Measurements from ENCODE around the gene HP1BP3.

HP1BP3 gene

DNA sequence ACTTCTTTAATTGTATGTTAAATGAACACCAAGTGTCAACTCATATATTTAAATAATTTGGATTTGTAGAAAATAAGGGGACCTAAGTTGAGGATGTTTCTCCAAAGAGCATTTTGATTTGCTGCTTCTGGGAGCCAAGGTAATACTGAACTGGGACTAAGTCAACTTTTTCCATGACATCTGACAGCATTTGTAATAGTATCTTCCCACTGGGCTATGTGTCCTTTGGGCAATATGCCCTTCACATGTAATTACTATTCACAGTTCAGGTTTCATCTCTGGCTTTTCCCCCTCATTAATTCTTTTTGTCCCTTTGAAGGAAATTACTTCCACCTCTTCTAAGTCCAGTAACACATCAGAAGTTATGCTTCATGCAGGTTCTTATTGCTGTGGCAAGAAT lies 36.7 kb upstream of the HP1BP3 start:
- Histone ChIP-seq H3K4me1 (ENCODE audit: control extremely low read depth in 1 of 4, control insufficient read depth in 4 of 4, insufficient read depth in 4 of 4, low read length in 3 of 4) (no peaks in the 10 kb centered on the region), H3K36me3 (ENCODE audit: control insufficient read depth in 4 of 4, insufficient read depth in 4 of 4, low read length in 3 of 4) (peaks cover 17 to 62% (median 33%) of the 10 kb centered on the region in 4 experiments), H3K27me3 (replicated peaks in 2 of 5; ENCODE audit: control insufficient read depth in 4 of 5, insufficient read depth in 5 of 5, low read length in 4 of 5) (no peaks in the 10 kb centered on the region), H3K27ac (ENCODE audit: insufficient read depth in 1 of 2, low read depth in 1 of 2, low read length in 2 of 2, poor library complexity in 1 of 2, severe bottlenecking in 2 of 2) (no peak overlapping the region), H3K4me3 (ENCODE audit: control insufficient read depth in 1 of 7, extremely low read depth in 1 of 7, insufficient read depth in 4 of 7, low read depth in 2 of 7, low read length in 6 of 7) (no peak overlapping the region), H3K9me3 (ENCODE audit: control extremely low read depth in 1 of 5, control insufficient read depth in 4 of 5, insufficient read depth in 2 of 5, low read depth in 1 of 5, low read length in 4 of 5) (no peaks in the 10 kb centered on the region)
- ChIA-PET CTCF (no interaction called here), POLR2A (interaction anchor here (0.5 kb wide), 1 partner anchor 12 kb away, joined by 7 read pairs; no protein-coding TSS in a partner anchor)
- no peak for DNase-seq

DNA sequence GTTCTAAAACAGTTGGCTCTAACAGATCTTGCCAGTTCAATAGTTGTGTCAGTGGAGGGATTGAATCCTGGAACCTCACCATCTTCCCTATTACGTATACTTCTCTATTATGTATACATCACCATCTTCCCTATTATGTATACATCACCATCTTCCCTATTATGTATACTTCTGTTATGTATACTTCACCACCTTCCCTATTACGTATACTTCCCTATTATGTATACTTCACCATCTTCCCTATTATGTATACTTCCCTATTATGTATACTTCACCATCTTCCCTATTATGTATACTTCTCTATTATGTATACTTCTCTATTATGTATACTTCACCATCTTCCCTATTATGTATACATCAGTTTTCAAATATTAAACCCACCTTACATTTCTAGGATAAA lies 34.4 kb upstream of the HP1BP3 start:
- POLR2A ChIA-PET = interaction anchor here (0.6 kb wide), 1 partner anchor 15 kb away, joined by 4 read pairs; no protein-coding TSS in a partner anchor
- H3K27me3 ChIP-seq (replicated peaks in 2 of 5; ENCODE audit: control insufficient read depth in 4 of 5, insufficient read depth in 5 of 5, low read length in 4 of 5) = no peaks in the 10 kb centered on the region
- WGBS (ENCODE audit: insufficient coverage) = no CpG with 5 or more reads among the region's 2 CpGs
- peaks cover 14 to 57% (median 28%) of the 10 kb centered on the region in 4 experiments for H3K36me3 ChIP-seq (ENCODE audit: control insufficient read depth in 4 of 4, insufficient read depth in 4 of 4, low read length in 3 of 4)
- no peak overlapping the region for H3K27ac ChIP-seq (ENCODE audit: insufficient read depth in 1 of 2, low read depth in 1 of 2, low read length in 2 of 2, poor library complexity in 1 of 2, severe bottlenecking in 2 of 2)
- H3K9me3 ChIP-seq (ENCODE audit: control extremely low read depth in 1 of 5, control insufficient read depth in 4 of 5, insufficient read depth in 2 of 5, low read depth in 1 of 5, low read length in 4 of 5) = no peaks in the 10 kb centered on the region
- H3K4me3 ChIP-seq (ENCODE audit: control insufficient read depth in 1 of 7, extremely low read depth in 1 of 7, insufficient read depth in 4 of 7, low read depth in 2 of 7, low read length in 6 of 7) = no peak overlapping the region
- CTCF ChIA-PET = no interaction called here
- DNase-seq = no peak
- H3K4me1 ChIP-seq (ENCODE audit: control extremely low read depth in 1 of 4, control insufficient read depth in 4 of 4, insufficient read depth in 4 of 4, low read length in 3 of 4) = no peaks in the 10 kb centered on the region

DNA sequence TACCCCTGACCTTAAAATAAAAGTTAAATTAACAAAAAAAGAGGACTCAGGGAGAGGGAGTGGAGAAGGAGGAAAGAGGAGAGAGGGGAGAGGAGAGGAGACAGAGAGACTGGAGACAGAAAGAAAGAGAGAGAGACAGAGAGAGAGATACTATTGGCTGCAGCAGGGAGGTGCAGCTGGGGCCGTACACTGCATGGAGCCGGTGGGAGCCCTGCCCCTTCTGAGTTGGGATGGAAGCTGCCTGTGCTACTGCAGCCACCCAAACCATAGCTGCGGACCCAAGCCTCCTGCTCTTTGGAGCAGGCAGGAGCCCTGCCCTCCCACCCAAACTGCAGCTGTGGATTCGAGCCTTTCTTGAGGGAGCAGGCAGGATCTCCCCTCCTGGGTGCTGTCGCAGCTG lies 32.7 kb upstream of the HP1BP3 start:
- POLR2A ChIA-PET = no interaction called here
- Histone ChIP-seq H3K4me1 (ENCODE audit: control extremely low read depth in 1 of 4, control insufficient read depth in 4 of 4, insufficient read depth in 4 of 4, low read length in 3 of 4) (no peaks in the 10 kb centered on the region), H3K9me3 (ENCODE audit: control extremely low read depth in 1 of 5, control insufficient read depth in 4 of 5, insufficient read depth in 2 of 5, low read depth in 1 of 5, low read length in 4 of 5) (no peaks in the 10 kb centered on the region), H3K36me3 (ENCODE audit: control insufficient read depth in 4 of 4, insufficient read depth in 4 of 4, low read length in 3 of 4) (peaks cover 8 to 50% (median 24%) of the 10 kb centered on the region in 4 experiments), H3K27me3 (replicated peaks in 2 of 5; ENCODE audit: control insufficient read depth in 4 of 5, insufficient read depth in 5 of 5, low read length in 4 of 5) (no peaks in the 10 kb centered on the region), H3K4me3 (ENCODE audit: control insufficient read depth in 1 of 7, extremely low read depth in 1 of 7, insufficient read depth in 4 of 7, low read depth in 2 of 7, low read length in 6 of 7) (no peak overlapping the region), H3K27ac (ENCODE audit: insufficient read depth in 1 of 2, low read depth in 1 of 2, low read length in 2 of 2, poor library complexity in 1 of 2, severe bottlenecking in 2 of 2) (no peak overlapping the region)
- no peak for DNase-seq
- WGBS (ENCODE audit: insufficient coverage) = 100% methylated on average over 5 of the region's 5 CpGs
- CTCF ChIA-PET = no interaction called here

DNA sequence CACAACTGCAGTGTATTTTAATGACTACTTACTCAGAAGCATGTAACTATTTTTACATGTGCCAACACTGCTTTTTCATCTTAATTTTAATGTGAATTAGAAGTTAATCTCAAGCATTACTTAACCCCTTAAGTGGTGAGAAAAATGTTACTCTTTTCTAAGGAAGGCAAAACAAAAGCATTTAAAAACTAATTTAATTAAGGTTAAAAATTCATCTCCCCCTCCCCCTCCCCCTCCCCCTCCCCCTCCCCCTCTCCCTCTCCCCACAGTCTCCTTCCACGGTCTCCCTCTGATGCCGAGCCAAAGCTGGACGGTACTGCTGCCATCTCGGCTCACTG lies 27.4 kb upstream of the HP1BP3 start:
- DNase-seq = no peak
- H3K4me3 ChIP-seq (ENCODE audit: control insufficient read depth in 1 of 7, extremely low read depth in 1 of 7, insufficient read depth in 4 of 7, low read depth in 2 of 7, low read length in 6 of 7) = no peak overlapping the region
- no peak overlapping the region for H3K27ac ChIP-seq (ENCODE audit: insufficient read depth in 1 of 2, low read depth in 1 of 2, low read length in 2 of 2, poor library complexity in 1 of 2, severe bottlenecking in 2 of 2)
- H3K9me3 ChIP-seq (ENCODE audit: control extremely low read depth in 1 of 5, control insufficient read depth in 4 of 5, insufficient read depth in 2 of 5, low read depth in 1 of 5, low read length in 4 of 5) = no peaks in the 10 kb centered on the region
- ChIA-PET CTCF (no interaction called here), POLR2A (no interaction called here)
- peaks cover 10 to 35% (median 18%) of the 10 kb centered on the region in 4 experiments for H3K36me3 ChIP-seq (ENCODE audit: control insufficient read depth in 4 of 4, insufficient read depth in 4 of 4, low read length in 3 of 4)
- H3K27me3 ChIP-seq (replicated peaks in 2 of 5; ENCODE audit: control insufficient read depth in 4 of 5, insufficient read depth in 5 of 5, low read length in 4 of 5) = no peaks in the 10 kb centered on the region
- no peaks in the 10 kb centered on the region for H3K4me1 ChIP-seq (ENCODE audit: control extremely low read depth in 1 of 4, control insufficient read depth in 4 of 4, insufficient read depth in 4 of 4, low read length in 3 of 4)
- WGBS (ENCODE audit: insufficient coverage) = no CpG with 5 or more reads among the region's 4 CpGs

DNA sequence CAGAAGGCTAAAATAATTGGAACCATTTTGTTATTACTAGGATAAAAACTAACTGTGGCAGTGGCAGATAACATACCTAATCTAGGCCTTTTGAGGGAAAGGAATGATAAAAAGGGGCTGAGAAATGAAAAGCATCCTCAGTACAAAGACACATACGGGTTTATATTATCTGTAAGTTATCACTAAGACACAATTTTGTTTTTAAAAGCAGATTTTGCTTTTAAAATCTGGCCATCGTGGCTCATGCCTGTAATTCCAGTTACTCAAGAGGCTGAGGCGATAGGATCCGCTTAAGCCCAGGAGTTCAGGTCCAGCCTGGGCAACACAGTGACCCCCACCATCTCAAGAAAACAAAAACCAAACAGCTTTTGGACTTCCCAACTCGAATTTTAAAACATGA lies 24.8 kb upstream of the HP1BP3 start:
- WGBS (ENCODE audit: insufficient coverage) = 83% methylated on average over 1 of the region's 5 CpGs
- H3K36me3 ChIP-seq (ENCODE audit: control insufficient read depth in 4 of 4, insufficient read depth in 4 of 4, low read length in 3 of 4) = peaks cover 7 to 30% (median 17%) of the 10 kb centered on the region in 4 experiments
- CTCF ChIA-PET = no interaction called here

DNA sequence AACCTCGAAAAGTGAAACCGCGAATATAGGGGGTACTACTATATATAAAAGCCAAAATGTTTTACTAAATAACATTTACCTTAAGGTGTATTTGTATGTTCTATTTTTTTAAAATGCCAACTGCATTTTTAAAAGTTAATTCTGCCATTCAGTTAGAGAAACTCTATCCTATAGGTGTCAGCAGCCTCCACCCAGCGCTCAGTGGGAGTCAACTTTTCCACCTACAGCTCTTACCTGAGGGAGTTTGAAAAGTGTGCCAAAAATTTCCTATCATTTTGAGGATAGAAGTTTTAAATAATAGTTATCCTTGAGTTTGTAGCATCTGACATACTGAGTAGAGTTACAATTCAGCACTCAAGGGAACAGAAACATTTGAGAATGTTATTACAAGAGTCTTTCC lies 6.1 kb upstream of the HP1BP3 start:
- H3K27ac ChIP-seq (ENCODE audit: insufficient read depth in 1 of 2, low read depth in 1 of 2, low read length in 2 of 2, poor library complexity in 1 of 2, severe bottlenecking in 2 of 2) = no peak overlapping the region
- no peaks in the 10 kb centered on the region for H3K9me3 ChIP-seq (ENCODE audit: control extremely low read depth in 1 of 5, control insufficient read depth in 4 of 5, insufficient read depth in 2 of 5, low read depth in 1 of 5, low read length in 4 of 5)
- CTCF ChIA-PET = no interaction called here
- DNase-seq = no peak
- no peak overlapping the region for H3K4me3 ChIP-seq (ENCODE audit: control insufficient read depth in 1 of 7, extremely low read depth in 1 of 7, insufficient read depth in 4 of 7, low read depth in 2 of 7, low read length in 6 of 7)
- POLR2A ChIA-PET = no interaction called here
- 100% methylated on average over 1 of the region's 4 CpGs for WGBS (ENCODE audit: insufficient coverage)
- peaks cover 0 to 4% (median 2%) of the 10 kb centered on the region in 4 experiments for H3K4me1 ChIP-seq (ENCODE audit: control extremely low read depth in 1 of 4, control insufficient read depth in 4 of 4, insufficient read depth in 4 of 4, low read length in 3 of 4)
- no peaks in the 10 kb centered on the region for H3K36me3 ChIP-seq (ENCODE audit: control insufficient read depth in 4 of 4, insufficient read depth in 4 of 4, low read length in 3 of 4)
- no peaks in the 10 kb centered on the region for H3K27me3 ChIP-seq (replicated peaks in 2 of 5; ENCODE audit: control insufficient read depth in 4 of 5, insufficient read depth in 5 of 5, low read length in 4 of 5)

More for the DNA sequence above, 24.8 kb upstream of the HP1BP3 start:
- DNase-seq = no peak
- H3K4me1 ChIP-seq (ENCODE audit: control extremely low read depth in 1 of 4, control insufficient read depth in 4 of 4, insufficient read depth in 4 of 4, low read length in 3 of 4) = no peaks in the 10 kb centered on the region
- no peaks in the 10 kb centered on the region for H3K9me3 ChIP-seq (ENCODE audit: control extremely low read depth in 1 of 5, control insufficient read depth in 4 of 5, insufficient read depth in 2 of 5, low read depth in 1 of 5, low read length in 4 of 5)
- H3K27me3 ChIP-seq (replicated peaks in 2 of 5; ENCODE audit: control insufficient read depth in 4 of 5, insufficient read depth in 5 of 5, low read length in 4 of 5) = no peaks in the 10 kb centered on the region
- POLR2A ChIA-PET = no interaction called here
- no peak overlapping the region for H3K4me3 ChIP-seq (ENCODE audit: control insufficient read depth in 1 of 7, extremely low read depth in 1 of 7, insufficient read depth in 4 of 7, low read depth in 2 of 7, low read length in 6 of 7)
- no peak overlapping the region for H3K27ac ChIP-seq (ENCODE audit: insufficient read depth in 1 of 2, low read depth in 1 of 2, low read length in 2 of 2, poor library complexity in 1 of 2, severe bottlenecking in 2 of 2)

DNA sequence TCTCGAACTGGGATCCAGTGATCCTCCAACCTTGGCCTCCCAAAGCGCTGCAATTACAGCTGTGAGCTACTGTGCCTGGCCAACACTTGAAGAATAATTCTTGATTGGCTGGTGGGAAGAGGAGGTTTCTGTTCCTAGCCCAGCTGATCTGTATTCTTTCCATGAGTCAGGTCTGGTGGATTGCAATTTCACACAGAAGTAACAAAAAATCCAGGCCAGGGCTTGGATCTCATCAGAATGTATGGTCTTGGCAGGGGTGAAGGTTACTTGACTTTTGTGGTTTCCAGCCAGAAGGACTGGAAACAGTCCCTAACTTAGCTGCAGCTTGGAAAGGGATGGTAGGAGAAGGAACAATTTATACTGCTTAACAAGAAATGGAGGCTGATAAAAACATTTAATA lies 5.1 kb upstream of the HP1BP3 start:
- WGBS (ENCODE audit: insufficient coverage) = 89% methylated on average over 2 of the region's 2 CpGs
- no peaks in the 10 kb centered on the region for H3K36me3 ChIP-seq (ENCODE audit: control insufficient read depth in 4 of 4, insufficient read depth in 4 of 4, low read length in 3 of 4)
- no peaks in the 10 kb centered on the region for H3K27me3 ChIP-seq (replicated peaks in 2 of 5; ENCODE audit: control insufficient read depth in 4 of 5, insufficient read depth in 5 of 5, low read length in 4 of 5)
- POLR2A ChIA-PET = no interaction called here
- no peak overlapping the region for H3K4me3 ChIP-seq (ENCODE audit: control insufficient read depth in 1 of 7, extremely low read depth in 1 of 7, insufficient read depth in 4 of 7, low read depth in 2 of 7, low read length in 6 of 7)
- no peaks in the 10 kb centered on the region for H3K9me3 ChIP-seq (ENCODE audit: control extremely low read depth in 1 of 5, control insufficient read depth in 4 of 5, insufficient read depth in 2 of 5, low read depth in 1 of 5, low read length in 4 of 5)
- CTCF ChIA-PET = no interaction called here
- H3K4me1 ChIP-seq (ENCODE audit: control extremely low read depth in 1 of 4, control insufficient read depth in 4 of 4, insufficient read depth in 4 of 4, low read length in 3 of 4) = peaks cover 0 to 12% (median 7%) of the 10 kb centered on the region in 4 experiments
- H3K27ac ChIP-seq (ENCODE audit: insufficient read depth in 1 of 2, low read depth in 1 of 2, low read length in 2 of 2, poor library complexity in 1 of 2, severe bottlenecking in 2 of 2) = no peak overlapping the region
- no peak for DNase-seq

Measured in common myeloid progenitor, CD34-positive (primary cell).